ENCODE results near the gene NATD1.

NATD1 gene

GRCh38 chr17:21200590-21201297, 52.5 kb downstream of the NATD1 start:
- POLR2A ChIA-PET = no interaction called here
- Histone ChIP-seq H3K36me3 (ENCODE audit: control insufficient read depth in 4 of 4, insufficient read depth in 4 of 4, low read length in 3 of 4) (peaks cover 2 to 62% (median 44%) of the 10 kb centered on the region in 4 experiments), H3K4me1 (ENCODE audit: control extremely low read depth in 1 of 4, control insufficient read depth in 4 of 4, insufficient read depth in 4 of 4, low read length in 3 of 4) (peaks cover 0 to 3% (median 0%) of the 10 kb centered on the region in 4 experiments), H3K27ac (ENCODE audit: insufficient read depth in 1 of 2, low read depth in 1 of 2, low read length in 2 of 2, poor library complexity in 1 of 2, severe bottlenecking in 2 of 2) (no peak overlapping the region), H3K9me3 (ENCODE audit: control extremely low read depth in 1 of 5, control insufficient read depth in 4 of 5, insufficient read depth in 2 of 5, low read depth in 1 of 5, low read length in 4 of 5) (no peaks in the 10 kb centered on the region), H3K27me3 (replicated peaks in 2 of 5; ENCODE audit: control insufficient read depth in 4 of 5, insufficient read depth in 5 of 5, low read length in 4 of 5) (no peaks in the 10 kb centered on the region), H3K4me3 (ENCODE audit: control insufficient read depth in 1 of 7, extremely low read depth in 1 of 7, insufficient read depth in 4 of 7, low read depth in 2 of 7, low read length in 6 of 7) (no peak overlapping the region)
- 97% methylated on average over 12 of the region's 15 CpGs for WGBS (ENCODE audit: insufficient coverage)
- DNase-seq = no peak
- CTCF ChIA-PET = interaction anchor here (0.7 to 1.8 kb wide), 5 partner anchors 11 to 74 kb away, joined by 3 to 5 read pairs (median 3); partner anchors contain the start of gene DHRS7B

GRCh38 chr17:21199856-21200255, 53.4 kb downstream of the NATD1 start:
- WGBS (ENCODE audit: insufficient coverage) = 88% methylated on average over 10 of the region's 10 CpGs
- no peak overlapping the region for H3K27ac ChIP-seq (ENCODE audit: insufficient read depth in 1 of 2, low read depth in 1 of 2, low read length in 2 of 2, poor library complexity in 1 of 2, severe bottlenecking in 2 of 2)

GRCh38 chr17:21199311-21199710, 53.9 kb downstream of the NATD1 start:
- WGBS (ENCODE audit: insufficient coverage) = 49% methylated on average over 5 of the region's 9 CpGs
- Histone ChIP-seq H3K4me1 (ENCODE audit: control extremely low read depth in 1 of 4, control insufficient read depth in 4 of 4, insufficient read depth in 4 of 4, low read length in 3 of 4) (peaks cover 0 to 3% (median 0%) of the 10 kb centered on the region in 4 experiments), H3K27ac (ENCODE audit: insufficient read depth in 1 of 2, low read depth in 1 of 2, low read length in 2 of 2, poor library complexity in 1 of 2, severe bottlenecking in 2 of 2) (no peak overlapping the region), H3K36me3 (ENCODE audit: control insufficient read depth in 4 of 4, insufficient read depth in 4 of 4, low read length in 3 of 4) (peaks cover 2 to 62% (median 45%) of the 10 kb centered on the region in 4 experiments), H3K4me3 (ENCODE audit: control insufficient read depth in 1 of 7, extremely low read depth in 1 of 7, insufficient read depth in 4 of 7, low read depth in 2 of 7, low read length in 6 of 7) (no peak overlapping the region), H3K27me3 (replicated peaks in 2 of 5; ENCODE audit: control insufficient read depth in 4 of 5, insufficient read depth in 5 of 5, low read length in 4 of 5) (no peaks in the 10 kb centered on the region), H3K9me3 (ENCODE audit: control extremely low read depth in 1 of 5, control insufficient read depth in 4 of 5, insufficient read depth in 2 of 5, low read depth in 1 of 5, low read length in 4 of 5) (no peaks in the 10 kb centered on the region)
- peak; percentile 28 to 67 (median 54) for DNase-seq
- POLR2A ChIA-PET = interaction anchor here (0.9 kb wide), 1 partner anchor 14 kb away, joined by 3 read pairs; the partner anchor contains the start of gene TMEM11
- CTCF ChIA-PET = interaction anchor here (0.6 kb wide), 1 partner anchor 93 kb away, joined by 3 read pairs; no protein-coding TSS in a partner anchor

More at GRCh38 chr17:21199856-21200255, 53.4 kb downstream of the NATD1 start:
- H3K4me1 ChIP-seq (ENCODE audit: control extremely low read depth in 1 of 4, control insufficient read depth in 4 of 4, insufficient read depth in 4 of 4, low read length in 3 of 4) = peaks cover 0 to 3% (median 0%) of the 10 kb centered on the region in 4 experiments
- no peaks in the 10 kb centered on the region for H3K9me3 ChIP-seq (ENCODE audit: control extremely low read depth in 1 of 5, control insufficient read depth in 4 of 5, insufficient read depth in 2 of 5, low read depth in 1 of 5, low read length in 4 of 5)
- H3K4me3 ChIP-seq (ENCODE audit: control insufficient read depth in 1 of 7, extremely low read depth in 1 of 7, insufficient read depth in 4 of 7, low read depth in 2 of 7, low read length in 6 of 7) = no peak overlapping the region
- H3K27me3 ChIP-seq (replicated peaks in 2 of 5; ENCODE audit: control insufficient read depth in 4 of 5, insufficient read depth in 5 of 5, low read length in 4 of 5) = no peaks in the 10 kb centered on the region
- peaks cover 2 to 60% (median 44%) of the 10 kb centered on the region in 4 experiments for H3K36me3 ChIP-seq (ENCODE audit: control insufficient read depth in 4 of 4, insufficient read depth in 4 of 4, low read length in 3 of 4)
- DNase-seq = peak in 1 of 3 donors; percentile 15
- ChIA-PET CTCF (interaction anchor here (0.7 to 1.3 kb wide), 3 partner anchors 12 to 73 kb away, joined by 3 to 4 read pairs (median 3); partner anchors contain the start of gene DHRS7B), POLR2A (interaction anchor here (0.9 kb wide), 1 partner anchor 14 kb away, joined by 3 read pairs; the partner anchor contains the start of gene TMEM11)

GRCh38 chr17:21198411-21198810, 54.8 kb downstream of the NATD1 start:
- Histone ChIP-seq H3K27me3 (replicated peaks in 2 of 5; ENCODE audit: control insufficient read depth in 4 of 5, insufficient read depth in 5 of 5, low read length in 4 of 5) (no peaks in the 10 kb centered on the region), H3K9me3 (ENCODE audit: control extremely low read depth in 1 of 5, control insufficient read depth in 4 of 5, insufficient read depth in 2 of 5, low read depth in 1 of 5, low read length in 4 of 5) (no peaks in the 10 kb centered on the region), H3K27ac (ENCODE audit: insufficient read depth in 1 of 2, low read depth in 1 of 2, low read length in 2 of 2, poor library complexity in 1 of 2, severe bottlenecking in 2 of 2) (no peak overlapping the region), H3K4me1 (ENCODE audit: control extremely low read depth in 1 of 4, control insufficient read depth in 4 of 4, insufficient read depth in 4 of 4, low read length in 3 of 4) (peaks cover 0 to 3% (median 0%) of the 10 kb centered on the region in 4 experiments), H3K36me3 (ENCODE audit: control insufficient read depth in 4 of 4, insufficient read depth in 4 of 4, low read length in 3 of 4) (peaks cover 2 to 65% (median 47%) of the 10 kb centered on the region in 4 experiments), H3K4me3 (ENCODE audit: control insufficient read depth in 1 of 7, extremely low read depth in 1 of 7, insufficient read depth in 4 of 7, low read depth in 2 of 7, low read length in 6 of 7) (no peak overlapping the region)
- ChIA-PET POLR2A (no interaction called here), CTCF (no interaction called here)
- no peak for DNase-seq
- WGBS (ENCODE audit: insufficient coverage) = 100% methylated on average over 20 of the region's 20 CpGs

- Histone ChIP-seq H3K4me1 (ENCODE audit: control extremely low read depth in 1 of 4, control insufficient read depth in 4 of 4, insufficient read depth in 4 of 4, low read length in 3 of 4) (peaks cover 0 to 3% (median 0%) of the 10 kb centered on the region in 4 experiments), H3K9me3 (ENCODE audit: control extremely low read depth in 1 of 5, control insufficient read depth in 4 of 5, insufficient read depth in 2 of 5, low read depth in 1 of 5, low read length in 4 of 5) (no peaks in the 10 kb centered on the region), H3K36me3 (ENCODE audit: control insufficient read depth in 4 of 4, insufficient read depth in 4 of 4, low read length in 3 of 4) (peaks cover 2 to 68% (median 42%) of the 10 kb centered on the region in 4 experiments), H3K27ac (ENCODE audit: insufficient read depth in 1 of 2, low read depth in 1 of 2, low read length in 2 of 2, poor library complexity in 1 of 2, severe bottlenecking in 2 of 2) (no peak overlapping the region), H3K4me3 (ENCODE audit: control insufficient read depth in 1 of 7, extremely low read depth in 1 of 7, insufficient read depth in 4 of 7, low read depth in 2 of 7, low read length in 6 of 7) (no peak overlapping the region), H3K27me3 (replicated peaks in 2 of 5; ENCODE audit: control insufficient read depth in 4 of 5, insufficient read depth in 5 of 5, low read length in 4 of 5) (no peaks in the 10 kb centered on the region)
- 94% methylated on average over 2 of the region's 5 CpGs for WGBS (ENCODE audit: insufficient coverage)
- no peak for DNase-seq
- ChIA-PET CTCF (interaction anchor here (1.0 to 1.2 kb wide), 2 partner anchors 23 to 136 kb away, joined by 3 read pairs; no protein-coding TSS in a partner anchor), POLR2A (no interaction called here)
These were observed 57.1 kb downstream of the NATD1 start for GRCh38 chr17:21196126-21196525.

- WGBS (ENCODE audit: insufficient coverage) = no CpG with 5 or more reads among the region's 5 CpGs
- no peak for DNase-seq
- Histone ChIP-seq H3K27me3 (replicated peaks in 2 of 5; ENCODE audit: control insufficient read depth in 4 of 5, insufficient read depth in 5 of 5, low read length in 4 of 5) (no peaks in the 10 kb centered on the region), H3K36me3 (ENCODE audit: control insufficient read depth in 4 of 4, insufficient read depth in 4 of 4, low read length in 3 of 4) (peaks cover 2 to 65% (median 41%) of the 10 kb centered on the region in 4 experiments), H3K4me3 (ENCODE audit: control insufficient read depth in 1 of 7, extremely low read depth in 1 of 7, insufficient read depth in 4 of 7, low read depth in 2 of 7, low read length in 6 of 7) (no peak overlapping the region), H3K27ac (ENCODE audit: insufficient read depth in 1 of 2, low read depth in 1 of 2, low read length in 2 of 2, poor library complexity in 1 of 2, severe bottlenecking in 2 of 2) (no peak overlapping the region), H3K4me1 (ENCODE audit: control extremely low read depth in 1 of 4, control insufficient read depth in 4 of 4, insufficient read depth in 4 of 4, low read length in 3 of 4) (no peaks in the 10 kb centered on the region), H3K9me3 (ENCODE audit: control extremely low read depth in 1 of 5, control insufficient read depth in 4 of 5, insufficient read depth in 2 of 5, low read depth in 1 of 5, low read length in 4 of 5) (no peaks in the 10 kb centered on the region)
- ChIA-PET POLR2A (no interaction called here), CTCF (no interaction called here)
These were observed 58.5 kb downstream of the NATD1 start for GRCh38 chr17:21194703-21195102.

- Histone ChIP-seq H3K27me3 (replicated peaks in 2 of 5; ENCODE audit: control insufficient read depth in 4 of 5, insufficient read depth in 5 of 5, low read length in 4 of 5) (no peaks in the 10 kb centered on the region), H3K27ac (ENCODE audit: insufficient read depth in 1 of 2, low read depth in 1 of 2, low read length in 2 of 2, poor library complexity in 1 of 2, severe bottlenecking in 2 of 2) (no peak overlapping the region), H3K9me3 (ENCODE audit: control extremely low read depth in 1 of 5, control insufficient read depth in 4 of 5, insufficient read depth in 2 of 5, low read depth in 1 of 5, low read length in 4 of 5) (no peaks in the 10 kb centered on the region), H3K36me3 (ENCODE audit: control insufficient read depth in 4 of 4, insufficient read depth in 4 of 4, low read length in 3 of 4) (peaks cover 2 to 66% (median 43%) of the 10 kb centered on the region in 4 experiments), H3K4me3 (ENCODE audit: control insufficient read depth in 1 of 7, extremely low read depth in 1 of 7, insufficient read depth in 4 of 7, low read depth in 2 of 7, low read length in 6 of 7) (no peak overlapping the region), H3K4me1 (ENCODE audit: control extremely low read depth in 1 of 4, control insufficient read depth in 4 of 4, insufficient read depth in 4 of 4, low read length in 3 of 4) (no peaks in the 10 kb centered on the region)
- 82% methylated on average over 8 of the region's 8 CpGs for WGBS (ENCODE audit: insufficient coverage)
- ChIA-PET POLR2A (no interaction called here), CTCF (no interaction called here)
- no peak for DNase-seq
These were observed 59.0 kb downstream of the NATD1 start for GRCh38 chr17:21194226-21194625.

Measured in common myeloid progenitor, CD34-positive (primary cell).